ENCODE data around the gene CLASP1. TPM values are rescaled to one million over a fixed set of nuclear protein-coding genes. Genes with fewer than 3 reads are reported as not detected.
"Not testable (repeated sequence)": the region's sequence is repeated elsewhere in the genome, so short reads cannot be mapped to it uniquely, and the experiment has no call there.

The CLASP1 gene
- total and polyA plus RNA-seq, 4 experiments from 2014 or later, result 3.3 to 68.7 (median 42.1) TPM

GRCh38 chr2:121625953-121626352 is 23.3 kb downstream of the CLASP1 start:
- no peaks in the 10 kb centered on the region for H3K4me1 ChIP-seq (ENCODE audit: insufficient read depth, low read length)
- no peak for DNase-seq
- CTCF ChIA-PET (ENCODE audit: partially characterized antibody), result interaction anchor here (1.2 kb wide), 1 partner anchor 12 kb away, joined by 5 read pairs; no protein-coding TSS in a partner anchor
- Mint-ChIP-seq H3K27ac (no peak overlapping the region), H3K36me3 (peaks cover 11 to 16% of the 10 kb centered on the region in 2 donors), H3K4me1 (peaks cover 13 to 29% (median 24%) of the 10 kb centered on the region in 4 donors), H3K9me3 (no peaks in the 10 kb centered on the region), H3K27me3 (no peaks in the 10 kb centered on the region), H3K4me3 (no peak overlapping the region)
- H3K4me3 ChIP-seq (ENCODE audit: low read length in 2 of 2), result no peak overlapping the region
- no peaks in the 10 kb centered on the region for H3K9me3 ChIP-seq (ENCODE audit: control insufficient read depth in 1 of 2, low read length in 2 of 2)
- intact Hi-C loops (cut with micrococcal nuclease), result no loop called here
- POLR2A ChIA-PET (ENCODE audit: partially characterized antibody), result interaction anchor here (1.8 kb wide), 1 partner anchor 22 kb away, joined by 4 read pairs; no protein-coding TSS in a partner anchor
- no peaks in the 10 kb centered on the region for H3K36me3 ChIP-seq (ENCODE audit: insufficient read depth, low read length)
- no peak overlapping the region for H3K27ac ChIP-seq (ENCODE audit: low read depth, low read length)
- H3K27me3 ChIP-seq (ENCODE audit: insufficient read depth, low read length), result no peaks in the 10 kb centered on the region

- Histone ChIP-seq H3K27me3 (ENCODE audit: insufficient read depth, low read length) (no peaks in the 10 kb centered on the region), H3K4me3 (ENCODE audit: low read length in 2 of 2) (no peak overlapping the region), H3K9me3 (ENCODE audit: control insufficient read depth in 1 of 2, low read length in 2 of 2) (no peaks in the 10 kb centered on the region), H3K27ac (ENCODE audit: low read depth, low read length) (no peak overlapping the region), H3K36me3 (ENCODE audit: insufficient read depth, low read length) (peaks cover 4% of the 10 kb centered on the region), H3K4me1 (ENCODE audit: insufficient read depth, low read length) (peaks cover 22% of the 10 kb centered on the region)
- POLR2A ChIA-PET (ENCODE audit: partially characterized antibody), result interaction anchor here (0.9 kb wide), 1 partner anchor 32 kb away, joined by 5 read pairs; the partner anchor contains the start of gene CLASP1
- Mint-ChIP-seq H3K4me3 (no peak overlapping the region), H3K4me1 (peaks cover 4 to 32% (median 14%) of the 10 kb centered on the region in 4 donors), H3K27ac (no peak overlapping the region), H3K9me3 (no peaks in the 10 kb centered on the region), H3K36me3 (peaks cover 11 to 12% of the 10 kb centered on the region in 2 donors), H3K27me3 (no peaks in the 10 kb centered on the region)
- CTCF ChIA-PET (ENCODE audit: partially characterized antibody), result no interaction called here
- intact Hi-C loops (cut with micrococcal nuclease), result no loop called here
- no peak for DNase-seq
These were observed 32.1 kb downstream of the CLASP1 start for GRCh38 chr2:121617042-121617599.

GRCh38 chr2:121613774-121614173 is 35.5 kb downstream of the CLASP1 start:
- Histone ChIP-seq H3K9me3 (ENCODE audit: control insufficient read depth in 1 of 2, low read length in 2 of 2) (no peaks in the 10 kb centered on the region), H3K36me3 (ENCODE audit: insufficient read depth, low read length) (peaks cover 4% of the 10 kb centered on the region), H3K27ac (ENCODE audit: low read depth, low read length) (no peak overlapping the region), H3K27me3 (ENCODE audit: insufficient read depth, low read length) (no peaks in the 10 kb centered on the region), H3K4me3 (ENCODE audit: low read length in 2 of 2) (no peak overlapping the region), H3K4me1 (ENCODE audit: insufficient read depth, low read length) (peaks cover 31% of the 10 kb centered on the region)
- peaks cover 11 to 12% of the 10 kb centered on the region in 2 donors for H3K36me3 Mint-ChIP-seq
- no peaks in the 10 kb centered on the region for H3K27me3 Mint-ChIP-seq
- ChIA-PET POLR2A (ENCODE audit: partially characterized antibody) (no interaction called here), CTCF (ENCODE audit: partially characterized antibody) (interaction anchor here (2.0 kb wide), 1 partner anchor 12 kb away, joined by 5 read pairs; no protein-coding TSS in a partner anchor)
- intact Hi-C loops (cut with micrococcal nuclease), result no loop called here
- H3K27ac Mint-ChIP-seq, result no peak overlapping the region
- DNase-seq, result no peak
- no peaks in the 10 kb centered on the region for H3K9me3 Mint-ChIP-seq
- peaks cover 12 to 25% (median 16%) of the 10 kb centered on the region in 4 donors for H3K4me1 Mint-ChIP-seq
- no peak overlapping the region for H3K4me3 Mint-ChIP-seq

GRCh38 chr2:121613152-121613551 is 36.1 kb downstream of the CLASP1 start:
- Histone ChIP-seq H3K27me3 (ENCODE audit: insufficient read depth, low read length) (no peaks in the 10 kb centered on the region), H3K36me3 (ENCODE audit: insufficient read depth, low read length) (peaks cover 4% of the 10 kb centered on the region), H3K4me1 (ENCODE audit: insufficient read depth, low read length) (peaks cover 28% of the 10 kb centered on the region), H3K4me3 (ENCODE audit: low read length in 2 of 2) (no peak overlapping the region), H3K9me3 (ENCODE audit: control insufficient read depth in 1 of 2, low read length in 2 of 2) (no peaks in the 10 kb centered on the region), H3K27ac (ENCODE audit: low read depth, low read length) (no peak overlapping the region)
- CTCF ChIA-PET (ENCODE audit: partially characterized antibody), result interaction anchor here (2.0 kb wide), 1 partner anchor 13 kb away, joined by 5 read pairs; no protein-coding TSS in a partner anchor
- POLR2A ChIA-PET (ENCODE audit: partially characterized antibody), result no interaction called here
- no peaks in the 10 kb centered on the region for H3K9me3 Mint-ChIP-seq
- H3K4me3 Mint-ChIP-seq, result no peak overlapping the region
- H3K27me3 Mint-ChIP-seq, result no peaks in the 10 kb centered on the region
- peaks cover 11 to 12% of the 10 kb centered on the region in 2 donors for H3K36me3 Mint-ChIP-seq
- intact Hi-C loops (cut with micrococcal nuclease), result no loop called here
- peaks cover 16 to 27% (median 19%) of the 10 kb centered on the region in 4 donors for H3K4me1 Mint-ChIP-seq
- no peak for DNase-seq
- no peak overlapping the region for H3K27ac Mint-ChIP-seq

- CTCF ChIA-PET (ENCODE audit: partially characterized antibody), result no interaction called here
- no peaks in the 10 kb centered on the region for H3K9me3 Mint-ChIP-seq
- intact Hi-C loops (cut with micrococcal nuclease), result no loop called here
These were observed 37.2 kb downstream of the CLASP1 start for GRCh38 chr2:121611730-121612705.

GRCh38 chr2:121611048-121611649 is 38.1 kb downstream of the CLASP1 start:
- H3K9me3 ChIP-seq (ENCODE audit: control insufficient read depth in 1 of 2, low read length in 2 of 2); POLR2A ChIA-PET (ENCODE audit: partially characterized antibody); H3K4me3 ChIP-seq (ENCODE audit: low read length in 2 of 2); H3K27ac Mint-ChIP-seq; H3K27me3 ChIP-seq (ENCODE audit: insufficient read depth, low read length); H3K4me1 ChIP-seq (ENCODE audit: insufficient read depth, low read length); CTCF ChIA-PET (ENCODE audit: partially characterized antibody); H3K36me3 ChIP-seq (ENCODE audit: insufficient read depth, low read length); H3K27ac ChIP-seq (ENCODE audit: low read depth, low read length); H3K9me3 Mint-ChIP-seq; H3K4me3 Mint-ChIP-seq; intact Hi-C loops (cut with micrococcal nuclease); DNase-seq; H3K27me3 Mint-ChIP-seq: not testable (repeated sequence)
- Mint-ChIP-seq H3K36me3 (peaks cover 15 to 16% of the 10 kb centered on the region in 2 donors), H3K4me1 (peaks cover 22 to 37% (median 29%) of the 10 kb centered on the region in 4 donors)

More at GRCh38 chr2:121611730-121612705, 37.2 kb downstream of the CLASP1 start:
- peaks cover 22 to 31% (median 26%) of the 10 kb centered on the region in 4 donors for H3K4me1 Mint-ChIP-seq
- H3K4me3 ChIP-seq (ENCODE audit: low read length in 2 of 2), result no peak overlapping the region
- POLR2A ChIA-PET (ENCODE audit: partially characterized antibody), result no interaction called here
- no peak for DNase-seq
- no peak overlapping the region for H3K4me3 Mint-ChIP-seq
- peaks cover 17% of the 10 kb centered on the region for H3K4me1 ChIP-seq (ENCODE audit: insufficient read depth, low read length)
- peaks cover 11 to 16% of the 10 kb centered on the region in 2 donors for H3K36me3 Mint-ChIP-seq
- no peaks in the 10 kb centered on the region for H3K9me3 ChIP-seq (ENCODE audit: control insufficient read depth in 1 of 2, low read length in 2 of 2)
- H3K27me3 Mint-ChIP-seq, result no peaks in the 10 kb centered on the region
- H3K27ac ChIP-seq (ENCODE audit: low read depth, low read length), result no peak overlapping the region
- H3K36me3 ChIP-seq (ENCODE audit: insufficient read depth, low read length), result peaks cover 4% of the 10 kb centered on the region
- H3K27me3 ChIP-seq (ENCODE audit: insufficient read depth, low read length), result no peaks in the 10 kb centered on the region
- no peak overlapping the region for H3K27ac Mint-ChIP-seq

- H3K4me1 Mint-ChIP-seq, result peaks cover 22 to 39% (median 34%) of the 10 kb centered on the region in 4 donors
- H3K27ac ChIP-seq (ENCODE audit: low read depth, low read length); H3K9me3 Mint-ChIP-seq; POLR2A ChIA-PET (ENCODE audit: partially characterized antibody); H3K36me3 ChIP-seq (ENCODE audit: insufficient read depth, low read length); H3K27me3 Mint-ChIP-seq; H3K4me3 ChIP-seq (ENCODE audit: low read length in 2 of 2); H3K4me3 Mint-ChIP-seq; H3K27ac Mint-ChIP-seq; DNase-seq; CTCF ChIA-PET (ENCODE audit: partially characterized antibody); H3K9me3 ChIP-seq (ENCODE audit: control insufficient read depth in 1 of 2, low read length in 2 of 2); H3K4me1 ChIP-seq (ENCODE audit: insufficient read depth, low read length); intact Hi-C loops (cut with micrococcal nuclease); H3K27me3 ChIP-seq (ENCODE audit: insufficient read depth, low read length): not testable (repeated sequence)
- H3K36me3 Mint-ChIP-seq, result peaks cover 21 to 22% of the 10 kb centered on the region in 2 donors
These were observed 38.8 kb downstream of the CLASP1 start for GRCh38 chr2:121610487-121610874.

Data from CD4-positive, alpha-beta memory T cell (primary cell).